Nephron progenitor cell (in vitro differentiated cells): ENCODE measurements around the gene ATP1A3.

Experiments used
- DNase-seq: peaks from one replicate; pipeline ENCODE4 v3.0.0; 2021
- H3K27ac Mint-ChIP-seq: 2 replicates; pipeline ENCODE4 v1.8.0; 2021; ENCODE audit warnings: mild to moderate bottlenecking, moderate library complexity, mixed read lengths
- H3K27me3 Mint-ChIP-seq: 2 replicates; pipeline ENCODE4 v1.8.0; 2021; ENCODE audit warnings: mild to moderate bottlenecking, low read depth, mixed read lengths; ENCODE audit not compliant: poor library complexity
- H3K36me3 Mint-ChIP-seq: 2 replicates; pipeline ENCODE4 v1.8.0; 2021; ENCODE audit warnings: low read depth, mixed read lengths
- H3K4me1 Mint-ChIP-seq: 2 replicates; pipeline ENCODE4 v1.8.0; 2021; ENCODE audit warnings: mixed read lengths
- H3K4me3 Mint-ChIP-seq: 2 replicates; pipeline ENCODE4 v1.8.0; 2021; ENCODE audit warnings: mild to moderate bottlenecking, moderate library complexity, mixed read lengths
- H3K9me3 Mint-ChIP-seq: 2 replicates; pipeline ENCODE4 v1.8.0; 2021; ENCODE audit warnings: mild to moderate bottlenecking, moderate library complexity, mixed read lengths
- TF ChIP-seq, protein P1 (sequence below): fragments of 200-600 bp; sonication (generic); IDR thresholded peaks from 2 replicates; pipeline ENCODE4 v1.5.0; 2021; ENCODE audit warnings: antibody characterized with exemption

The ATP1A3 gene

DNA sequence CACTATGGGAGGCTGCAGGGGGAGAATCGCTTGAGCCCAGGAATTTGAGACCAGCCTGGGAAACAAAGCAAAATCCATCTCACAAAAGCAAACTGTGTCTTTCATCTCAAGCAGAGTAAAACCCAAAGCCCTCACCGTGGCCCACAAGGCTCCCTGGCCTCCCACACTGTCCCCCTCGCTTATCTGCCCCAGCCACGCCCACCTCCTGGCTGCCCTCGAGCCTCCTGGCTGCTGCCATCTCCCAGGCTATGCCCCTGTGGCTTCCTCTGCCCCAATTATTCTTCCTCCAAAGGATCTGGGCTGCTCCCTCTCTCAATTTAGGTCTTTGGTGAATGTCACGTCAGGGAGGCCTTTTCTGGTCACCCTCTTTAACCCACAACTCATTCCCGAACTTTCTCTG, 38.5 kb downstream of the ATP1A3 start:
- DNase-seq = no peak
- H3K4me1 Mint-ChIP-seq = peaks cover 29% of the 10 kb centered on the region
- H3K36me3 Mint-ChIP-seq = no peaks in the 10 kb centered on the region
- H3K27me3 Mint-ChIP-seq = peaks cover 18% of the 10 kb centered on the region
- no peaks in the 10 kb centered on the region for H3K9me3 Mint-ChIP-seq
- H3K4me3 Mint-ChIP-seq = no peak overlapping the region
- TF ChIP-seq, protein P1, sequence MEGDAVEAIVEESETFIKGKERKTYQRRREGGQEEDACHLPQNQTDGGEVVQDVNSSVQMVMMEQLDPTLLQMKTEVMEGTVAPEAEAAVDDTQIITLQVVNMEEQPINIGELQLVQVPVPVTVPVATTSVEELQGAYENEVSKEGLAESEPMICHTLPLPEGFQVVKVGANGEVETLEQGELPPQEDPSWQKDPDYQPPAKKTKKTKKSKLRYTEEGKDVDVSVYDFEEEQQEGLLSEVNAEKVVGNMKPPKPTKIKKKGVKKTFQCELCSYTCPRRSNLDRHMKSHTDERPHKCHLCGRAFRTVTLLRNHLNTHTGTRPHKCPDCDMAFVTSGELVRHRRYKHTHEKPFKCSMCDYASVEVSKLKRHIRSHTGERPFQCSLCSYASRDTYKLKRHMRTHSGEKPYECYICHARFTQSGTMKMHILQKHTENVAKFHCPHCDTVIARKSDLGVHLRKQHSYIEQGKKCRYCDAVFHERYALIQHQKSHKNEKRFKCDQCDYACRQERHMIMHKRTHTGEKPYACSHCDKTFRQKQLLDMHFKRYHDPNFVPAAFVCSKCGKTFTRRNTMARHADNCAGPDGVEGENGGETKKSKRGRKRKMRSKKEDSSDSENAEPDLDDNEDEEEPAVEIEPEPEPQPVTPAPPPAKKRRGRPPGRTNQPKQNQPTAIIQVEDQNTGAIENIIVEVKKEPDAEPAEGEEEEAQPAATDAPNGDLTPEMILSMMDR = no peak
- H3K27ac Mint-ChIP-seq = no peak overlapping the region

DNA sequence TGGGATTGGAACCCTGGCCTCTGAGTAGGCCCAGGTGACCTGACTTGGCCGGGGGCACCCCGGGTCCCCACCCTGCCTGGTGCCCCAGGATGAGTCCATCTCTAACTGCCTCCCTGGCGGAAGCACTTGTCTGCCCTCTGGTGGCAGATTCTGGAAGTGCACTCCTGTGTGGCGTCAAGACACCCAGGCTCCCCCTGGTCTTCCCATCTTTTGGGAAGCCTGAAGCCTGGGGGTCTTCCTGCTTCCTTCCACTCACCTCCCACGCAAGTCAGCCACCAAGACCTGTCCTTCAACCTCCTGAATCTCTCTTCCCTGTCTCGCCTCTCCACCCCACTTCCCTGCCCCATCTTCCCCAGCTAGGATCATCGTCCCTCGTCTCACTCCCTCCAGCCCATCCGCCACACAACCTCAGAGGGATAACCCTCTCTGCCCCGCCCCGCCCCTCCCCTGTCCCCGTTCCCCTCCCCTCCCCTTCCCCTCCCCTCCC, 42.3 kb downstream of the ATP1A3 start:
- TF ChIP-seq, protein P1 = peak; percentile 100
- peaks cover 37% of the 10 kb centered on the region for H3K27me3 Mint-ChIP-seq
- peak; percentile 94 for DNase-seq
- H3K27ac Mint-ChIP-seq = no peak overlapping the region
- no peaks in the 10 kb centered on the region for H3K36me3 Mint-ChIP-seq
- H3K9me3 Mint-ChIP-seq = no peaks in the 10 kb centered on the region
- H3K4me1 Mint-ChIP-seq = peaks cover 20% of the 10 kb centered on the region
- H3K4me3 Mint-ChIP-seq = peak overlapping the region; percentile 43

DNA sequence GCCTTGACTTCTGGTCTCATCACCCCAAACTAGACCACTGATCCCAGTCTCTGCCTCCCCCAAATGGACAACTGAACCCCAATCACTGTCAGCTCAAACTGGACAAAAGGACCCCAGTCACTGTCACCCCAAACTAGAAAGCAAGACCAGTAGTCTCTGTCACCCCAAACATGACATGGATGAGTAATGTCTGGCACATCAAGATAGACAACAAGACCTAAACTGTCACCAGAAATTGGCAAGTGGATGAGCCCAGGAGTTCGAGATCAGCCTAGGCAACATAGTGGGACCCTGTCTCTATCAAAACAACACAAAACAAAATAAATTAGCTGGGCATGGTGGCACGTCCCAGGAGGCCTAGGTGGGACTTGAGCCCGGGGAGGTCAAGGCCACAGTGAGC, 46.9 kb downstream of the ATP1A3 start:
- Mint-ChIP-seq H3K27me3 (peaks cover 51% of the 10 kb centered on the region), H3K4me1 (peaks cover 27% of the 10 kb centered on the region), H3K36me3 (no peaks in the 10 kb centered on the region), H3K27ac (no peak overlapping the region), H3K9me3 (peaks cover 3% of the 10 kb centered on the region), H3K4me3 (no peak overlapping the region)
- TF ChIP-seq, protein P1 = no peak
- DNase-seq = no peak

DNA sequence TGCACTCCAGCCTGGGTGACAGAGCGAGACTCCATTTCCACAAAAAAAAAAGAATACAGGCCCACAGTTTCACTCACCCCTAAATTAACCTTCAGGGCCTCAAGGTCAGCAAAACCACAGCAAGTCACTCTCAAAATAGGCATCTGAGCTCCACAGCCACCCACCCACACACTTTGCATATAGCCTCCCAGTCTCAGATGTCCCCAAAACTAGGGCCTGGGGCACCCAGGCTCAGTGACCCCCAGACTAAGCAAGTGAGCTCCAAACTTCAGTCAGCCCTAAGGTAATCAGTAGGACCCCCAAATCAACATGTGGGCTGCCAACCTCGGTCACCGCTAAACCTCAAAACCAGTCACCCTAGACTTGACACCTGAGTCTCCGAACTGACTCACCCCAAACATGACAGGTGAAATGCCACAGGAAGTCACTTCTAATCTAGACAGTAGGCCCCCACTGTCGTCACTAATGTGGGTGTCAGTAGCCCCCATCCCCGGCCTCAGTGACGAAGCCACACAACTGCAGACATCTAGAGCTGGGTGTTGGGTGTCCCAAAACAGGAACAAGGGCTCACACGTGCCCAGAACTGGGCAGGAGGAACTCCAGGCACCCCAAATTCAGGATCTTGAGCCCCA, 48.8 kb downstream of the ATP1A3 start:
- TF ChIP-seq, protein P1 = no peak

DNA sequence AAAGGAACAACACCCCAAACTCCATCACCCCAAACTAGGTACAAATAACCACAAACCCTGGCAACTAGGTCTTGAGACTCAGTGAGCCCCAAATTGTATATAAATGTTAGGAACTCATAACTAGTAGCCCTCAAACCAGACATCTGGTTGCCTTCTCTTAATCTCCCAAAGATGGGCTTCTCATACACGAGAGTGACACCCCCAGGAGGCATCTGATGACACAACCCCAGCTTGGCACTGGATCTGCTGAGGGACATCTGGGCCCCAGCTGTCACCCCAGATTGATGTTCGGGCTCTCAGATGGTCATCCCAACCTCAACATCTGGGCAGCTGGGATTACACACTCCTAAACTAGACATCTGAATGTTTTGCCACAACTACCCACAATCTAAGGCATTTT, 49.7 kb downstream of the ATP1A3 start:
- Mint-ChIP-seq H3K27me3 (peaks cover 50% of the 10 kb centered on the region), H3K4me1 (peaks cover 26% of the 10 kb centered on the region), H3K4me3 (no peak overlapping the region), H3K9me3 (peaks cover 3% of the 10 kb centered on the region), H3K36me3 (no peaks in the 10 kb centered on the region), H3K27ac (no peak overlapping the region)
- DNase-seq = no peak
- TF ChIP-seq, protein P1 = no peak

More for the DNA sequence above, 48.8 kb downstream of the ATP1A3 start:
- H3K4me3 Mint-ChIP-seq = no peak overlapping the region
- H3K9me3 Mint-ChIP-seq = peaks cover 3% of the 10 kb centered on the region
- no peaks in the 10 kb centered on the region for H3K36me3 Mint-ChIP-seq
- peaks cover 53% of the 10 kb centered on the region for H3K27me3 Mint-ChIP-seq
- DNase-seq = no peak
- H3K4me1 Mint-ChIP-seq = peaks cover 26% of the 10 kb centered on the region
- no peak overlapping the region for H3K27ac Mint-ChIP-seq
